ENCODE measurements around the gene ACAP3. TPM values are rescaled to one million over a fixed set of nuclear protein-coding genes. Genes with fewer than 3 reads are reported as not detected.

ACAP3 gene
- total RNA-seq, 2 donors from 2014 or later: 63.5 to 66.2 TPM

- DNase-seq (no peak), ATAC-seq (no peak)
- H3K27ac Mint-ChIP-seq: no peak overlapping the region
- H3K27me3 Mint-ChIP-seq: no peaks in the 10 kb centered on the region
- H3K36me3 Mint-ChIP-seq (ENCODE audit: low read depth): no peaks in the 10 kb centered on the region
- H3K9me3 ChIP-seq (ENCODE audit: control insufficient read depth, low read length, poor library complexity, severe bottlenecking): no peaks in the 10 kb centered on the region
- H3K4me1 Mint-ChIP-seq: no peaks in the 10 kb centered on the region
- H3K4me3 Mint-ChIP-seq: no peak overlapping the region
Measured at GRCh38 chr1:1242461-1243265, 65.1 kb downstream of the ACAP3 start.

Other genes with a start within 250 kb of the ACAP3 start
- not detected for gene RNF223, start 233.6 kb downstream of the ACAP3 start, total RNA-seq
- 10 to 100 TPM; 13.4 to 17.1 TPM for gene C1orf159, start 191.8 kb downstream of the ACAP3 start, total RNA-seq
- 1 to 10 TPM in 1 of 2 donors, under 1 TPM in 1; 0.86 to 2.5 TPM for gene TTLL10, start 134.1 kb downstream of the ACAP3 start, total RNA-seq
- gene TNFRSF18, start 101.3 kb downstream of the ACAP3 start, total RNA-seq: 10 to 100 TPM; 47.9 to 80.4 TPM
- gene TNFRSF4, start 93.8 kb downstream of the ACAP3 start, total RNA-seq: 100 to 1,000 TPM in 1 of 2 donors, 10 to 100 TPM in 1; 94.7 to 127 TPM
- gene SDF4, start 75.9 kb downstream of the ACAP3 start, total RNA-seq: 100 to 1,000 TPM; 129 to 146 TPM
- gene B3GALT6, start 75.7 kb downstream of the ACAP3 start, total RNA-seq: 1 to 10 TPM; 8.4 to 9.4 TPM
- gene C1QTNF12, start 61.2 kb downstream of the ACAP3 start, total RNA-seq: 1 to 10 TPM in 1 of 2 donors, under 1 TPM in 1; 0.91 to 2.0 TPM
- 10 to 100 TPM; 50.6 to 57.7 TPM for gene UBE2J2, start 34.1 kb downstream of the ACAP3 start, total RNA-seq
- gene SCNN1D, start 27.5 kb downstream of the ACAP3 start, total RNA-seq: 1 to 10 TPM; 4.6 to 8.0 TPM
- 10 to 100 TPM; 10.6 to 14.9 TPM for gene PUSL1, start 667 bp upstream of the ACAP3 start, total RNA-seq
- 100 to 1,000 TPM; 130 to 132 TPM for gene INTS11, start 16.7 kb upstream of the ACAP3 start, total RNA-seq
- 10 to 100 TPM; 14.3 to 15.7 TPM for gene CPTP, start 16.9 kb upstream of the ACAP3 start, total RNA-seq
- gene TAS1R3, start 23.4 kb upstream of the ACAP3 start, total RNA-seq: under 1 TPM; 0.72 to 0.96 TPM
- gene DVL1, start 41.5 kb upstream of the ACAP3 start, total RNA-seq: 10 to 100 TPM; 41.0 to 45.8 TPM
- gene MXRA8, start 50.6 kb upstream of the ACAP3 start, total RNA-seq: 1 to 10 TPM in 1 of 2 donors, under 1 TPM in 1; 0.42 to 1.0 TPM
- 10 to 100 TPM; 58.3 to 62.6 TPM for gene AURKAIP1, start 67.3 kb upstream of the ACAP3 start, total RNA-seq
- gene CCNL2, start 91.4 kb upstream of the ACAP3 start, total RNA-seq: 100 to 1,000 TPM; 231 to 252 TPM
- 10 to 100 TPM; 88.0 to 92.1 TPM for gene MRPL20, start 99.4 kb upstream of the ACAP3 start, total RNA-seq
- not detected for gene ANKRD65, start 113.3 kb upstream of the ACAP3 start, total RNA-seq
- not detected for gene VWA1, start 127.8 kb upstream of the ACAP3 start, total RNA-seq
- 1 to 10 TPM in 1 of 2 donors, under 1 TPM in 1; 0.13 to 2.9 TPM for gene ATAD3C, start 141.8 kb upstream of the ACAP3 start, total RNA-seq
- gene ATAD3B, start 163.8 kb upstream of the ACAP3 start, total RNA-seq: 10 to 100 TPM; 41.7 to 45.1 TPM
- 10 to 100 TPM; 20.3 to 23.3 TPM for gene ATAD3A, start 204.2 kb upstream of the ACAP3 start, total RNA-seq
- under 1 TPM in 1 of 2 donors, not detected in 1; 0.44 TPM for gene TMEM240, start 232.7 kb upstream of the ACAP3 start, total RNA-seq

Data from T-helper 17 cell (primary cell).